Mesangial cell (primary cell): ENCODE results near the gene PRKCE. TPM values are rescaled to one million over a fixed set of nuclear protein-coding genes. Genes with fewer than 3 reads are reported as not detected.

Source experiments
- total RNA-seq: library from RNA; depleted of rRNA; stranded (reverse); fragments of >200 nt; gene quantifications from 2 replicates; pipeline ENCODE4 v1.2.3, GENCODE V29; 2015

Gene PRKCE
- 2.4 and 10.1 TPM in 2 replicates for total RNA-seq

DNA sequence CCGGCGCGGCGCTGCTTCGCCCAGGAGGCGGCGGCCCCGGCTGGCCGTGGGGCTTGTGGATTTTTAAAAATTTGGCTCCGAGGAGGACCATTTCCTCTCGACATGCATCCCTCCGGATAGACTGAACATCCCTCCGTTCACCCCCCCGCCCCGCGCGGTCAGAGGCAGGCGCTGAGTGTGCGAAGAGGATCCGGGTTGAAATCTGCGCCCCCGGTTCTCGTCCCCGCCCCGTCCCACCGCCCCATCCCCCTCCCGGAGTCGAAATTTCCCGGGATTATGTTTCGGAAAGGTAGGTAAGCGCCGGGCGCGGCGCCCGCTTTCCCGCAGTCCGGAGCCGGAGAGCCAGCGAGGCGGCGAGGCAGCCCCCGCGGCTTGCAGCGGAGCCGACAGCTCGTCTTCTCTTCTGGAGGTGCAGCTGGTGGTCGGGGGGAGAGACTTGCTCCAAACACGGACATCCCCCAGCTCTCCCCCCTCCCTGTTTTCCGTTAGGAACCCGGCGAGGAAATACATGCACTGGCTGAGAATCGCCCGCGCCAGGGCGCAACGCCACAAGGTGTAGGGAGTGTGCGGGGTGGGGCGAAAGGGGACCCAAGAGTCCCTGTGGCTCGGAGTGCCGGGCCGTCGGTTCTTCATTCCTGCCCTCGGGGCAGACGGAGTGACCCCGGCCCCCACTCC lies at the start of gene PRKCE:
TSS of gene PRKCE (plus strand) at position 261 of the 675 bp plus-strand sequence.

GRCh38 chr2:45611020-45611859 lies 40.2 kb upstream of the PRKCE start, which contains the start of gene SRBD1:
TSS of gene SRBD1 (minus strand) at chr2:45611267. CDS start at chr2:45605441, 5,826 bp downstream.

Other genes with a start within 250 kb of the PRKCE start
- gene SRBD1, start 40.4 kb upstream of the PRKCE start, total RNA-seq: 8.0 and 11.1 TPM in 2 replicates